NT2/D1 (cell line): ENCODE data around the gene DAPP1.

Source experiments
- DNase-seq: peaks from one replicate; pipeline ENCODE4 v3.0.0-alpha.2; 2011; ENCODE audit warnings: low read depth, low spot score
- H3K27me3 ChIP-seq: 2 replicates; pipeline ENCODE4 v1.6.0; 2011; ENCODE audit warnings: mild to moderate bottlenecking; ENCODE audit not compliant: insufficient read length, insufficient read depth
- H3K36me3 ChIP-seq: 2 replicates; pipeline ENCODE4 v1.6.1; 2011; ENCODE audit warnings: mild to moderate bottlenecking, low read length, mixed read lengths; ENCODE audit not compliant: insufficient read depth, insufficient read length
- H3K4me1 ChIP-seq: 2 replicates; pipeline ENCODE4 v1.5.1; 2011; ENCODE audit not compliant: insufficient read depth, insufficient read length
- H3K4me3 ChIP-seq: 2 replicates; pipeline ENCODE4 v1.5.1; 2011; ENCODE audit warnings: low read depth; ENCODE audit not compliant: insufficient read length
- H3K9ac ChIP-seq: 2 replicates; pipeline ENCODE4 v1.6.0; 2011; ENCODE audit warnings: low read depth; ENCODE audit not compliant: insufficient read length
- H3K9me3 ChIP-seq: 2 replicates; pipeline ENCODE4 v1.5.1; 2011; ENCODE audit warnings: mild to moderate bottlenecking, low read length; ENCODE audit not compliant: insufficient read depth
- SUZ12 ChIP-seq: IDR thresholded peaks from 2 replicates; pipeline ENCODE4 v1.6.1; 2011; ENCODE audit not compliant: insufficient read length, insufficient read depth; ENCODE audit errors: extremely low read depth
- YY1 ChIP-seq: IDR thresholded peaks from 2 replicates; pipeline ENCODE4 v1.6.1; 2011; ENCODE audit not compliant: insufficient read length, insufficient read depth
- ZNF274 ChIP-seq: IDR thresholded peaks from 2 replicates; pipeline ENCODE4 v1.6.1; 2011; ENCODE audit warnings: mild to moderate bottlenecking, low read depth, low read length

The DAPP1 gene

GRCh38 chr4:99811117-99811516 lies 5.5 kb upstream of the DAPP1 start:
- H3K9ac ChIP-seq, result no peak overlapping the region
- DNase-seq, result no peak
- H3K9me3 ChIP-seq, result no peaks in the 10 kb centered on the region
- H3K27me3 ChIP-seq, result no peaks in the 10 kb centered on the region
- no peaks in the 10 kb centered on the region for H3K4me1 ChIP-seq
- no peak overlapping the region for H3K4me3 ChIP-seq
- H3K36me3 ChIP-seq, result no peaks in the 10 kb centered on the region
- TF ChIP-seq YY1, result no peak
- no peak for TF ChIP-seq ZNF274
- no peak for TF ChIP-seq SUZ12

DNA sequence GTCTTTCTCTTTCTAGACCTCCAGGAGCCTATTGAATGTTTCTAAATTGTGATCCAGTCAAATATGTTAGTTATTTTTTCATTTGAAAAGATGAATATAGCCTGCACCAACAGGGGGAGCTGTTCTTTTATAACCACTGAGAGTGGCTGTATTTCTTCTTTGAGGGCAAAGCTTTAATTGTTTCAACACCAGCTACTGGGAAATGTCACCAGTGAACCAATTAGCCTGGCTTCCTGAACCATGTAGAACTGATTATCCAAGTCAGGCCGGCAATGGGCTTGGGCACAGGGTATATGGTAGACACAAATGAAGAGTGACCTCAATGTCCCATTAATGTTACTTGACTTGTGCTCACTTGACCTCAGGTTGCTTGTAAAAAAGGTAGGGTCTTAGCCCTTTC lies 4.8 kb upstream of the DAPP1 start:
- TF ChIP-seq YY1 (no peak), ZNF274 (no peak)
- no peaks in the 10 kb centered on the region for H3K27me3 ChIP-seq
- H3K4me1 ChIP-seq, result no peaks in the 10 kb centered on the region
- no peaks in the 10 kb centered on the region for H3K36me3 ChIP-seq
- no peak overlapping the region for H3K9ac ChIP-seq
- DNase-seq, result no peak
- no peak overlapping the region for H3K4me3 ChIP-seq
- H3K9me3 ChIP-seq, result no peaks in the 10 kb centered on the region

- Histone ChIP-seq H3K27me3 (no peaks in the 10 kb centered on the region), H3K4me1 (no peaks in the 10 kb centered on the region), H3K9me3 (no peaks in the 10 kb centered on the region), H3K9ac (no peak overlapping the region), H3K36me3 (no peaks in the 10 kb centered on the region), H3K4me3 (no peak overlapping the region)
- no peak for DNase-seq
- TF ChIP-seq ZNF274, result no peak
- TF ChIP-seq SUZ12, result no peak
- no peak for TF ChIP-seq YY1
These were observed 1.0 kb upstream of the DAPP1 start for GRCh38 chr4:99815597-99816011.

GRCh38 chr4:99817309-99817890 lies 773 bp downstream of the DAPP1 start:
- Histone ChIP-seq H3K36me3 (no peaks in the 10 kb centered on the region), H3K9ac (no peak overlapping the region), H3K4me3 (no peak overlapping the region), H3K27me3 (no peaks in the 10 kb centered on the region), H3K9me3 (no peaks in the 10 kb centered on the region), H3K4me1 (no peaks in the 10 kb centered on the region)
- TF ChIP-seq ZNF274 (no peak), YY1 (no peak), SUZ12 (no peak)
- no peak for DNase-seq

GRCh38 chr4:99818661-99819060 lies 2.0 kb downstream of the DAPP1 start:
- no peaks in the 10 kb centered on the region for H3K27me3 ChIP-seq
- no peaks in the 10 kb centered on the region for H3K9me3 ChIP-seq
- no peaks in the 10 kb centered on the region for H3K36me3 ChIP-seq
- H3K4me3 ChIP-seq, result no peak overlapping the region
- TF ChIP-seq SUZ12, result no peak
- no peak overlapping the region for H3K9ac ChIP-seq
- H3K4me1 ChIP-seq, result no peaks in the 10 kb centered on the region
- no peak for DNase-seq

DNA sequence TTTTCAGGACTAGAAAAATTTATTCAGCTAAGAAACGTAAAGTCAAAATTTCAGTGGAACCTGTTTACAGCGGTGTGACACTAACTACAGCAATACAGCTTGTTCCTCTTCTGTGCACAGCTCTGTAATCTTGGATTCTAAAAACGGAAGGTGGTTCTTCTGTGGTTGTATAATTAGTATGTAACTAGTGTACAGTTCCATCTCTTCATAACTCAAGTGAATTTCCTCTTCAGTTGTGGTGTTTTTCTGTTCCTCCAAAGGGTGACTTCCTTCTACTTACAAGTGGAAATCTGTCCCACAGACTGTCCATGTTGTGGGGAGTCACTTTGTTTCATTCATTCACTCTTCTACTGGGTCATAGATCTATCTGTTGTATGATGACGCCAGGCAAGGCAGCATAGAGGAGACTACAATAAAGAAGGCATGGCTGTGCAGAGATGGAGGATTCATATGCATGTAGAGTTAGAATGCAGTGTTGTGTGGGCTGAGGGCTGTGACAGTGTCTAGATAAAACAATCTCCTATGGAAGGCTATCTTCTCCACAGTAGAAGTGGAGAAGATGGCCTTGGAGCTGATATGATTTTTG lies 5.4 kb downstream of the DAPP1 start:
- Histone ChIP-seq H3K36me3 (no peaks in the 10 kb centered on the region), H3K27me3 (no peaks in the 10 kb centered on the region), H3K4me3 (no peak overlapping the region), H3K4me1 (no peaks in the 10 kb centered on the region), H3K9ac (no peak overlapping the region), H3K9me3 (no peaks in the 10 kb centered on the region)
- DNase-seq, result no peak
- TF ChIP-seq ZNF274 (no peak), SUZ12 (no peak), YY1 (no peak)

- Histone ChIP-seq H3K9ac (no peak overlapping the region), H3K4me3 (no peak overlapping the region), H3K9me3 (no peaks in the 10 kb centered on the region), H3K36me3 (no peaks in the 10 kb centered on the region), H3K4me1 (no peaks in the 10 kb centered on the region), H3K27me3 (no peaks in the 10 kb centered on the region)
- DNase-seq, result no peak
- no peak for TF ChIP-seq SUZ12
- no peak for TF ChIP-seq YY1
- no peak for TF ChIP-seq ZNF274
These were observed 6.1 kb downstream of the DAPP1 start for GRCh38 chr4:99822734-99823133.
